A673 (cell line): Measurements from ENCODE around the gene TMEM132C. TPM values are rescaled to one million over a fixed set of nuclear protein-coding genes. Genes with fewer than 3 reads are reported as not detected.

Source experiments
- BruUV-seq: library from RNA; stranded (reverse); fragments of 400-500 nt; replicated peaks from 2 replicates; lab custom pipeline; 2021; lab: Mats Ljungman, UMichigan
- CTCF ChIA-PET: fragments of 300-600 bp; sonication (Branson Sonifier 250); formaldehyde crosslinking; loops from one replicate; lab custom pipeline; 2022; ENCODE audit warnings: antibody characterized with exemption; lab: Charles Lee
- POLR2A ChIA-PET: fragments of 300-600 bp; sonication (Branson Sonifier 250); formaldehyde crosslinking; loops from one replicate; lab custom pipeline; 2022; ENCODE audit warnings: antibody characterized with exemption; ENCODE audit not compliant: low non-redundant PET; lab: Charles Lee
- DNase-seq: peaks from one replicate; pipeline ENCODE4 v3.0.0-alpha.2; 2015; ENCODE audit warnings: low spot score
- H3K27ac ChIP-seq: fragments of 200-600 bp; sonication (generic); 2 replicates; pipeline ENCODE4 v1.5.1; 2016; ENCODE audit warnings: mixed run types, low read depth, mild to moderate bottlenecking, mixed read lengths, antibody characterized with exemption, low read length; ENCODE audit not compliant: poor library complexity, severe bottlenecking
- H3K27me3 ChIP-seq: fragments of 200-600 bp; sonication (generic); replicated peaks from 2 replicates; pipeline ENCODE4 v1.6.1; 2017; ENCODE audit warnings: mixed run types, low read depth, mild to moderate bottlenecking, mixed read lengths, antibody characterized with exemption, low read length; ENCODE audit not compliant: insufficient read depth, poor library complexity
- H3K36me3 ChIP-seq: fragments of 200-600 bp; sonication (generic); 2 replicates; pipeline ENCODE4 v1.6.1; 2016; ENCODE audit warnings: mixed run types, mild to moderate bottlenecking, mixed read lengths, antibody characterized with exemption, low read length; ENCODE audit not compliant: insufficient read depth, poor library complexity, severe bottlenecking
- H3K4me1 ChIP-seq: fragments of 200-600 bp; sonication (generic); 2 replicates; pipeline ENCODE4 v1.6.1; 2017; ENCODE audit warnings: mixed run types, mild to moderate bottlenecking, mixed read lengths, antibody characterized with exemption, low read length; ENCODE audit not compliant: insufficient read depth, poor library complexity, severe bottlenecking
- H3K4me3 ChIP-seq: fragments of 200-600 bp; sonication (generic); 2 replicates; pipeline ENCODE4 v1.5.1; 2016; ENCODE audit warnings: low read depth, mixed run types, mild to moderate bottlenecking, mixed read lengths, low read length; ENCODE audit not compliant: poor library complexity, severe bottlenecking
- H3K9me3 ChIP-seq: fragments of 200-600 bp; sonication (generic); 2 replicates; pipeline ENCODE4 v1.6.1; 2016; ENCODE audit warnings: mixed run types, low read depth, mild to moderate bottlenecking, mixed read lengths, antibody characterized with exemption, low read length; ENCODE audit not compliant: poor library complexity, severe bottlenecking
- EZH2 ChIP-seq: fragments of 200-600 bp; sonication (generic); IDR thresholded peaks from 2 replicates; pipeline ENCODE4 v1.6.1; 2017; ENCODE audit warnings: borderline replicate concordance, low read depth, mild to moderate bottlenecking, mixed read lengths, antibody characterized with exemption, low read length; ENCODE audit not compliant: poor library complexity, severe bottlenecking
- intact Hi-C: fragments of 100-400 bp; cut with micrococcal nuclease; formaldehyde crosslinking; loops from one replicate; pipeline ENCODE4 v1.10.0; 2022; ENCODE audit not compliant: unreplicated experiment
- total RNA-seq: library from RNA; stranded (reverse); gene quantifications from 2 replicates; pipeline ENCODE4 v1.2.3, GENCODE V29; 2021
- TF ChIP-seq, protein P1 (sequence below): fragments of 300-800, 200-600 bp; sonication (generic); conservative IDR thresholded peaks from 2 replicates; pipeline ENCODE4 v1.5.1; 2017; ENCODE audit warnings: low read depth, mild to moderate bottlenecking, antibody characterized with exemption, low read length, moderate library complexity, mixed read lengths

Gene TMEM132C
- total RNA-seq, 1 experiment from 2014 or later: not detected

DNA sequence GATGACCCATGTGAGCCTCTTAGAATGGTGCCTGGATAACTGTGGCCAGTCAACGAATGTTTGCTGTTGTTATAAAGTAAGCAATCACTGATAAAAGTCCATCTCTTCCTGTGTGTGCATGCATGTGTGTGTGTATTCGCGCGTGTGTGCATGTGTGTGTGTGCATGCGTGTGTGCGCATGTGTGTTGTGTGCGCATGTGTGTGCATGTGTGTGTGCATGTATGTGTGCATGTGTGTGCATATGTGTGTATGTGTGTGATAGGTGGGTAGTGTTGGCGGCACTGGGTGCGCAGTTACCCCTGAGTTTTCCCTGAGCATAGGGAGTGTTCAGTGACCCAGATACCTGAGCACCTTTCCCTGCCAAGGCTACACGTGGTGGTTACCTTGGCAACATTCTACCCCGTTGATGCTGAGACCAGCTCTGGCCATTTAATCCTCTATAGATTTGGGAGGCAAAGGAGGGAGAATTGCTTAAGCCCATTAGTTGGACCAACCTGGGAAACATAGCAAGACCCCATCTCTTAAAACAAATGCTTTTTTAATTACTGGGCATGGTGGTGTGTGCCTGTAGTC, 419.0 kb downstream of the TMEM132C start:
- ChIA-PET POLR2A (no interaction called here), CTCF (interaction anchor here (0.6 kb wide), 1 partner anchor 39 kb away, joined by 5 read pairs; no protein-coding TSS in a partner anchor)
- Histone ChIP-seq H3K27ac (no peak overlapping the region), H3K4me3 (no peak overlapping the region), H3K36me3 (no peaks in the 10 kb centered on the region), H3K27me3 (peaks cover 36% of the 10 kb centered on the region), H3K9me3 (no peaks in the 10 kb centered on the region), H3K4me1 (no peaks in the 10 kb centered on the region)
- no TSS peak for BruUV-seq
- no peak for TF ChIP-seq EZH2
- TF ChIP-seq, protein P1, sequence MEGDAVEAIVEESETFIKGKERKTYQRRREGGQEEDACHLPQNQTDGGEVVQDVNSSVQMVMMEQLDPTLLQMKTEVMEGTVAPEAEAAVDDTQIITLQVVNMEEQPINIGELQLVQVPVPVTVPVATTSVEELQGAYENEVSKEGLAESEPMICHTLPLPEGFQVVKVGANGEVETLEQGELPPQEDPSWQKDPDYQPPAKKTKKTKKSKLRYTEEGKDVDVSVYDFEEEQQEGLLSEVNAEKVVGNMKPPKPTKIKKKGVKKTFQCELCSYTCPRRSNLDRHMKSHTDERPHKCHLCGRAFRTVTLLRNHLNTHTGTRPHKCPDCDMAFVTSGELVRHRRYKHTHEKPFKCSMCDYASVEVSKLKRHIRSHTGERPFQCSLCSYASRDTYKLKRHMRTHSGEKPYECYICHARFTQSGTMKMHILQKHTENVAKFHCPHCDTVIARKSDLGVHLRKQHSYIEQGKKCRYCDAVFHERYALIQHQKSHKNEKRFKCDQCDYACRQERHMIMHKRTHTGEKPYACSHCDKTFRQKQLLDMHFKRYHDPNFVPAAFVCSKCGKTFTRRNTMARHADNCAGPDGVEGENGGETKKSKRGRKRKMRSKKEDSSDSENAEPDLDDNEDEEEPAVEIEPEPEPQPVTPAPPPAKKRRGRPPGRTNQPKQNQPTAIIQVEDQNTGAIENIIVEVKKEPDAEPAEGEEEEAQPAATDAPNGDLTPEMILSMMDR: no peak
- DNase-seq: no peak
- intact Hi-C loops: no loop called here

DNA sequence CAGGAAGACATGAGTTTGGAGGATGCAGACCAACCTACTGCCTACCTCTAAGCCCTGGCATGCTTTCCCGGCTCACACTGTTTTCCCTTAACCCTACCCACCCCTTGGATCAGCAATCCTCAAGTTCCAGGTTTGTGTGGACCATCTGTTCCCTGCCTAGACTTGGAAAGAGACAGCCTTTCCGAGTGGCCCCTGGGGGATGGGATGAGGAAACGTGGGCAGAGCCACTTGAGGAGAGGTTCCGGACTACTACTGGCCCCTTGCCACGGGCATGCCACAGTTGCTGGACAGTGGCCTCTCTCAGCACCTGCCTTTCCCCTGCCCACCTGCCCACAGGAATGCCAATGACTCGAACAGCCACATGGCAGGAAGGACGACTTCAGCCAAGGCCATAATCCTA, 420.9 kb downstream of the TMEM132C start:
- Histone ChIP-seq H3K4me3 (no peak overlapping the region), H3K4me1 (no peaks in the 10 kb centered on the region), H3K27me3 (peaks cover 36% of the 10 kb centered on the region), H3K36me3 (no peaks in the 10 kb centered on the region), H3K27ac (no peak overlapping the region), H3K9me3 (no peaks in the 10 kb centered on the region)
- no peak for TF ChIP-seq EZH2
- TF ChIP-seq, protein P1: no peak
- no TSS peak for BruUV-seq
- intact Hi-C loops: no loop called here
- ChIA-PET CTCF (no interaction called here), POLR2A (no interaction called here)
- no peak for DNase-seq

DNA sequence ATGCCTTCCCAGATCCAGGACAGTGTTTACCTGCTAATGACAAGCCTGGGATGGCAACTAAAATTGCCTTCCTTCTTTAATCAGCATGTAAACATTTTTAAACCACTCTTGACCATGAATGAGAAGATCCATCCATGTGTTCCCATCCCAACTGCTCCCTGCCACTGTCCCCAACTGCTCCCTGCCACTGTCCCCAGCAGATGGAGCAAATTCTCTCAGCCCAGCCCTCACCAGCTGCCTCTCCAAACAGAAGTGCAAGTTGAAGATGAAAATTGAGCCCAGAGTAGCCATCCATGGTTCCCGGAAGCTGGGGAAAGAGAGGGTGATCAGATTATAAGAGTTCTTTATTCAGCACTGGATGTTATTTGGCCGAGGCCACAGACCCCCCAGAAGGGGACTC, 423.7 kb downstream of the TMEM132C start:
- H3K4me1 ChIP-seq: no peaks in the 10 kb centered on the region
- H3K27me3 ChIP-seq: peaks cover 32% of the 10 kb centered on the region
- ChIA-PET POLR2A (no interaction called here), CTCF (no interaction called here)
- DNase-seq: no peak
- BruUV-seq: no TSS peak
- TF ChIP-seq EZH2: no peak
- TF ChIP-seq, protein P1: no peak
- H3K9me3 ChIP-seq: no peaks in the 10 kb centered on the region
- no peaks in the 10 kb centered on the region for H3K36me3 ChIP-seq
- no peak overlapping the region for H3K27ac ChIP-seq
- intact Hi-C loops: no loop called here
- no peak overlapping the region for H3K4me3 ChIP-seq
